Vagina (tissue), 2 donors: Measurements from ENCODE around the gene ARMH1.

Experiments used
- CTCF ChIP-seq, 3 experiments: fragments of 450-650 bp in 2 of 3; fragments of 200-600 bp in 1 of 3; sonication (generic) in 1 of 3; IDR thresholded peaks; one replicate each; pipeline ENCODE4 v1.5.1; 2017 to 2019; ENCODE audit warnings: antibody characterized with exemption in 3 of 3, mild to moderate bottlenecking in 2 of 3, moderate library complexity in 2 of 3
- POLR2A ChIP-seq, 2 donors: fragments of 450-650 bp; IDR thresholded peaks; one replicate each; pipeline ENCODE4 v1.6.1; 2017; ENCODE audit warnings: antibody characterized with exemption in 2 of 2, mild to moderate bottlenecking in 2 of 2, moderate library complexity in 2 of 2

- TF ChIP-seq CTCF (IDR thresholded peaks at IDR 0.05) (no peak), POLR2A (IDR thresholded peaks at IDR 0.05) (no peak)
Measured at GRCh38 chr1:44682883-44683265, 8.4 kb downstream of the ARMH1 start.
